Activated CD8-positive, alpha-beta memory T cell treated with anti-CD3 and anti-CD28 coated beads, Interleukin-2, amount 10 ng/mL, durations not matched to agents 7 days and 5 days (primary cell): ENCODE results near the gene CETP. TPM values are rescaled to one million over a fixed set of nuclear protein-coding genes. Genes with fewer than 3 reads are reported as not detected.

Experiments used
- ATAC-seq: fragments of 150-1000 bp; cut with Tn5 transposase; one replicate; pipeline ENCODE4 v1.10.0; 2021; ENCODE audit warnings: moderate library complexity
- CTCF ChIA-PET: fragments of 350-600 bp; sonication (Branson Sonifier 250); formaldehyde crosslinking; loops from one replicate; lab custom pipeline; 2021; ENCODE audit warnings: antibody characterized with exemption; lab: Charles Lee
- DNase-seq: peaks from one replicate; pipeline ENCODE4 v3.0.0-alpha.2; 2020
- H3K27ac Mint-ChIP-seq: one replicate; pipeline ENCODE4 v1.8.0; 2021; ENCODE audit warnings: mild to moderate bottlenecking, mixed read lengths
- H3K27me3 Mint-ChIP-seq: one replicate; pipeline ENCODE4 v1.8.0; 2021; ENCODE audit warnings: mixed read lengths
- H3K36me3 Mint-ChIP-seq: one replicate; pipeline ENCODE4 v1.8.0; 2021; ENCODE audit warnings: mild to moderate bottlenecking, mixed read lengths
- H3K4me1 Mint-ChIP-seq: one replicate; pipeline ENCODE4 v1.8.0; 2021; ENCODE audit warnings: mixed read lengths
- H3K4me3 Mint-ChIP-seq: one replicate; pipeline ENCODE4 v1.8.0; 2021; ENCODE audit warnings: mild to moderate bottlenecking, moderate library complexity, mixed read lengths
- H3K9me3 Mint-ChIP-seq: one replicate; pipeline ENCODE4 v1.8.0; 2022; ENCODE audit warnings: low read depth, mixed read lengths
- total RNA-seq, 2 experiments: library from RNA; stranded (reverse); gene quantifications; one replicate each; pipeline ENCODE4 v1.2.3, GENCODE V29; 2021

Gene CETP
- total RNA-seq, 2 experiments from 2014 or later = not detected

DNA sequence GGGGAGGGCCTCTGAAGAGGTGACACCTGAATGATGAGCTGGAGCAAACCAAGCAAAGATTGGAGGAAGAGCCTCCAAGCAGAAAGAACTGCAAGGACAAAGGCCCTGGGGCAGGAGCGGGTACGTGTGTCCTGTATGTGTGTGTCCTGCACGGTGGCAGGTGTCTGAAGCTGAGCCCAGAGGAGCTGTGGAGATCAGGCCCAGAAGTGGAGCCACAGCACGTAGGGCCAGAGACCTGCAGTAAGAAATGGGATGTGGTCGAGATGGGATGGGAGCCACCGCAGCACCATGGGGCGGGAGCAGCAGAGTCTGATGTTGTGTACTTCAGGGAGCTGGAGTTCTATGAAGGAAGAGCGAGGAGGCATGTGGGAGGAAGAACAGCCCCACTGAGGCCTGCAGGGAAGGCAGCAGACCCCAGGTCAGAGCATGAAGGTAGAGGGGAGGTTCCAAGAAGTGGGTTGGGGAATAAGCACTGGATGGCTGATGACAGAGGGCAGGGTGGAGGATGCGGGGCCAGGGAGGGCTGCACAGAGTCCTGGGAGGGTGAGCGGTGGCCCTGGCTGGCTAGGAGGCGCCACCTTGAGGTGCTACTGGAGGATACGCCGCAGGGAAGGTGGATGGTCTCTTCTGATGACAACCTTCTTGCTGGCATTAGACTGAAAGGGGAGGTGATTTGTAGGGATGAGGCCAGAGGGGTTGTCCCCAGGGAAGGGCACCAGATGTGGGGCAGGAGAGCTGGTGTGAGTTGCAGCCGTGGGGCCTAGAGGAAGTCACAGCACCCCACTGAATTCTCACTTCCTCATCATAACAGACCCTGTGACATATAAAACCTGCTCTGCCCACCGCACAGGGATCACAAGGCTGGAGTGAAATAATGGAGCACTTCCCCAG, 10.6 kb upstream of the CETP start:
- H3K9me3 Mint-ChIP-seq = no peaks in the 10 kb centered on the region
- peak; percentile 79 for DNase-seq
- H3K36me3 Mint-ChIP-seq = peaks cover 6% of the 10 kb centered on the region
- CTCF ChIA-PET = interaction anchor here (0.7 to 6.9 kb wide), 27 partner anchors 10 to 249 kb away, joined by 3 to 82 read pairs (median 4); partner anchors contain the start of genes HERPUD1 and SLC12A3
- peaks cover 24% of the 10 kb centered on the region for H3K4me1 Mint-ChIP-seq
- H3K27ac Mint-ChIP-seq = peak overlapping the region; percentile 51
- ATAC-seq = peak; percentile 89
- H3K4me3 Mint-ChIP-seq = no peak overlapping the region
- H3K27me3 Mint-ChIP-seq = peaks cover 3% of the 10 kb centered on the region

DNA sequence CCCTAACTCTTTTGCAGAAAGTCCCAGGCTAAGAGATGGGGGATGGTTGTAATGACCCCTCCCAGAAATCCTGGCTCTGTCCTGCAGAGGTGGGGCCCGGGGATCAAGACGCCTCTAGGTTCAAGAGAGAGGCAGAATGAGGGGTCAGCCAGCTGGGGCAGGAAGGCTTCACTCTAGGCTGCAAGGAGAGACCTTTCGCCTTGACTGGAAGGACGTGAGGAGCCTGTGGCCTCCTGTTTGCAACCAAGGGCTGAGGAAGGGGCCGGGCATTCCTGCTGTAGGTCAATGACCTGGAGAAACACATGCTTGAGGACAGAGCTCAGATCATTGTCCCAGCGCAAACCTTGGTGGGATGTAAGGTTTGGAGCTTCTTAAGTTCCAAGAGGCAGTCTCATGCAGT, 8.7 kb upstream of the CETP start:
- H3K27ac Mint-ChIP-seq = no peak overlapping the region
- peaks cover 19% of the 10 kb centered on the region for H3K4me1 Mint-ChIP-seq
- DNase-seq (no peak), ATAC-seq (no peak)
- CTCF ChIA-PET = interaction anchor here (1.2 to 6.9 kb wide), 5 partner anchors 8 to 161 kb away, joined by 6 to 82 read pairs (median 26); partner anchors contain the start of genes CETP and SLC12A3
- no peaks in the 10 kb centered on the region for H3K9me3 Mint-ChIP-seq
- H3K36me3 Mint-ChIP-seq = no peaks in the 10 kb centered on the region
- no peak overlapping the region for H3K4me3 Mint-ChIP-seq
- H3K27me3 Mint-ChIP-seq = peaks cover 3% of the 10 kb centered on the region

DNA sequence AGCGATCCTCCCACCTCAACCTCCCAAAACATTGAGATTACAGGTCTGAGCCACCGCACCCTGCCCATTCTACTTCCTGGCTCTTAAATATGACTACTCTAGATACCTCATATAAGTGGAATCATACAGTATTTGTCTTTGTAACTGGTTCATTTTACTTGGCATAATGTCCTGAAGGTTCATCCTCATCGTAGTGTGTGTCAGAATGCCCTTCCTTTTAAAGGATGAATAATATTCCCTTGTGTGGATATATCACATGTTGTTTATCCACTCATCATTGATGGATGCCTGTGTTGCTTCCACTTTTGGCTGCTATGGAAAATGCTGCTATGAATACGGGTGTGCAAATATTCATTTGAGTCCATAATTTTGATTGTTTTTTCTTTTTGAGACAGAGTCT, 5.7 kb upstream of the CETP start:
- Mint-ChIP-seq H3K27me3 (peaks cover 6% of the 10 kb centered on the region), H3K4me3 (no peak overlapping the region), H3K27ac (no peak overlapping the region), H3K36me3 (no peaks in the 10 kb centered on the region), H3K9me3 (no peaks in the 10 kb centered on the region), H3K4me1 (peaks cover 5% of the 10 kb centered on the region)
- DNase-seq (no peak), ATAC-seq (no peak)
- CTCF ChIA-PET = interaction anchor here (6.9 kb wide), 1 partner anchor 8 kb away, joined by 56 read pairs; no protein-coding TSS in a partner anchor

DNA sequence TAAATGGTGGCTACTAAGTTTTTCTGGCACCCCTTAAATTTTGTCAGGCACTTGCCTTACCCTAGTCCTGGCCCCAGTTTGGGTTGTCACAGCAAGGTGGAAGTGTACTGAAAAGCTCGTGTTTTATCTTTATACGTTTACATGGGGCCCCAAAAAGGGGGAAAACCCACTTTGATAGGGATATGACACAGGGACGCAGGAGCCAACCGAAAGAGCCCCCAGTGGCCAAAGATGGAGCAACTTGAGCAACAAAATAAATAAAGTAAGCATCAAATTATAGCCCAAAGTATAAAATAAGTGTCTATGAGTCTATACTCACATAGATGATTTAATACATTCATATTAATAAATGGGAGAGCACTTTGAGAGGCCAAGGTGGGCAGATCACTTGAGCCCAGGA, 5.0 kb upstream of the CETP start:
- no peak overlapping the region for H3K27ac Mint-ChIP-seq
- no peaks in the 10 kb centered on the region for H3K36me3 Mint-ChIP-seq
- ATAC-seq = no peak
- CTCF ChIA-PET = no interaction called here
- DNase-seq = no peak
- H3K27me3 Mint-ChIP-seq = peaks cover 6% of the 10 kb centered on the region
- H3K4me1 Mint-ChIP-seq = no peaks in the 10 kb centered on the region
- no peak overlapping the region for H3K4me3 Mint-ChIP-seq
- H3K9me3 Mint-ChIP-seq = no peaks in the 10 kb centered on the region

DNA sequence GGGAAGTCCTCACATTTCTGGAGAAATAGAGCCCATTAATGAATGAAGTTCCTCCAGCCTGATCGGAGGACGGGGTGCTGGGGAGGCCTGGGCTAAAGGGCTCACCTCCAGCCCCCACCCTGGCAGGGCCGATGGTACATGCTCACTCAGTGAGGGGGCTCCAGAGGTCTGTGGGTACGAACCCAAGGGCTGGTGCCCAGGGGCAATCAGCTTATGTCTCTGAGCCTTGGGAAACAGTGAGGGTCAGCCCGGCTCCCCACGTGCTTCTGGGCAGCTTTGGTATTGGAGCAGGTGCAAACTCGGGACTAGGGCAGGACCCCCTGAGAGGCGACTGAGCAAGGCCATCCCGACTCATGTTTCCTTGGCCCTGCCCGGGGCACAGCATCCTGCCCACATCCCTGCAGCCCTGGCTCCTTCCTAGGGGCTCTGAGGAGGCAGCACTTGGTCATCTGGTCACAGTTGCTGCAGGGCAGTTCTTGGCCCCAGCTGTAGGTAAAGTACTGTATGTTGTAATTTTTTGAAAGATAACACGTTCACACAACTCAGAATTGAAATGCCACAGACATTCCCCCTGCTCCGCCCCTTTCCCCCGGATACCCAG, 969 bp upstream of the CETP start:
- Mint-ChIP-seq H3K36me3 (no peaks in the 10 kb centered on the region), H3K4me1 (peaks cover 16% of the 10 kb centered on the region), H3K27me3 (peaks cover 3% of the 10 kb centered on the region), H3K4me3 (no peak overlapping the region), H3K27ac (no peak overlapping the region), H3K9me3 (no peaks in the 10 kb centered on the region)
- CTCF ChIA-PET = interaction anchor here (1.2 to 1.3 kb wide), 2 partner anchors 9 to 40 kb away, joined by 3 to 6 read pairs; no protein-coding TSS in a partner anchor
- ATAC-seq (no peak), DNase-seq (no peak)

DNA sequence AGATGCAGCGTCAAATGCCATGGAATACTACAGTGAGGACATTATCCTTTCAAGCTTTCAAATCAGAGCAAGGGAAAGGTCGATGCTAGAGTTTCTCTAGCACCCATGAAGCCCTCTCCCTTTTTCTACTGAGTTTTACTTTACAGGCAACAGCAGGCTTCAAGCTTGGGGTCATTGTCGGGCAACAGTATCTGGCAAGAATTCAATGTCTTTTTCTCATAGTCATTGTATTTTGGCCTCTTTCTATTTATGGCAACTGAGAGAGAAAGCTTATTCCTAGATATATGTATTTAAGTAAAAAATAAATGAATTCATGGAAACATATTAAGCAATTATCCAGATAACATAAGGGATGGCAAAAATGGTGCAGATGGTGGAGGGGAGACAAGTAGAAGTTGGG, 364 bp upstream of the CETP start:
- peaks cover 3% of the 10 kb centered on the region for H3K27me3 Mint-ChIP-seq
- CTCF ChIA-PET = interaction anchor here (1.3 to 1.4 kb wide), 2 partner anchors 9 to 10 kb away, joined by 4 to 6 read pairs; no protein-coding TSS in a partner anchor
- DNase-seq (no peak), ATAC-seq (no peak)
- peaks cover 21% of the 10 kb centered on the region for H3K4me1 Mint-ChIP-seq
- no peak overlapping the region for H3K27ac Mint-ChIP-seq
- no peaks in the 10 kb centered on the region for H3K9me3 Mint-ChIP-seq
- no peak overlapping the region for H3K4me3 Mint-ChIP-seq
- no peaks in the 10 kb centered on the region for H3K36me3 Mint-ChIP-seq

DNA sequence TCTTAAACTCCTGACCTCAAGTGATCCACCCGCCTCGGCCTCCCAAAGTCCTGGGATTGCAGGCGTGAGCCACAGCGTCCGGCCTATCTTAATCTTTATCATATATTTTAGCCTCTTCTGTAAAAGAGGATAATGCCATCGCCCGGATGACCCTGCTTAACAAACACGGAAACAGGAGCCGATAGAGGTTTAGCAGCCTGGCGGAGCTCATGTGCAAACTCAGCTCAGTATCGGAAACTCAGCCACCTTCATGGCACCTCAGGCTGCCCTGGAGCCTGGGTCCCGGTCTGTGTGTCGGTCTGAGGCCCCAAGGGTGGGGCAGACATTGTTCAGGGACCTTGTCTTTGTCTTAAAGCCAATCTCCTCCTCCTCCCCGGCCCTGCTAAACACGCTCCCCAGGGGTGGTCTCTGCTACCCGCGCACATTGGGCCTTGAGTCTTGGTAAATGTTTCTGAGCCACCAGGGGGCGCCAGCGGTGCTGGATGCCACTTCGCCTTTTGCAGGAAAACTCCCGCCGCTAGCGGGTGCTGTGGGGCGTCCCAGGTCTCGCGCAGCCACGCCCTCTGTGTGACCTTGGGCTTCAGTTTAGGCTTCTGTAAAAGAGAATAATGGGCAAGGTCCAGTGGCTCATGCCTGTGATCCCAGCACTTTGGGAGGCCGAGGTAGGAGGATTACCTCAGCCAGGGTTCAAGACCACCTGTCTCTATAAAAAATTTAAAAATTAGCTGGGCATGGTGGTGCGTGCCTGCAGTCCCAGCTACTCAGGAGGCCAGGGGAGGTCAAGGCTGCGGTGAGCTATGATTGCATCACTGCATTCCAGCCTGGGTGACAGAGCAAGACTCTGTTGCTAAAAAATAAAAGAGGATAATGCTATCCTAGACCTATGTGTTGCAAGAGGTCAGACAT, 2.7 kb downstream of the CETP start:
- CTCF ChIA-PET = interaction anchor here (0.6 to 5.7 kb wide), 64 partner anchors 8 to 475 kb away, joined by 3 to 75 read pairs (median 4); partner anchors contain the start of gene NLRC5
- peak; percentile 94 for ATAC-seq
- H3K9me3 Mint-ChIP-seq = no peaks in the 10 kb centered on the region
- H3K27me3 Mint-ChIP-seq = no peaks in the 10 kb centered on the region
- no peaks in the 10 kb centered on the region for H3K36me3 Mint-ChIP-seq
- H3K4me3 Mint-ChIP-seq = no peak overlapping the region
- H3K27ac Mint-ChIP-seq = peak overlapping the region; percentile 52
- H3K4me1 Mint-ChIP-seq = peaks cover 21% of the 10 kb centered on the region
- DNase-seq = peak; percentile 96

DNA sequence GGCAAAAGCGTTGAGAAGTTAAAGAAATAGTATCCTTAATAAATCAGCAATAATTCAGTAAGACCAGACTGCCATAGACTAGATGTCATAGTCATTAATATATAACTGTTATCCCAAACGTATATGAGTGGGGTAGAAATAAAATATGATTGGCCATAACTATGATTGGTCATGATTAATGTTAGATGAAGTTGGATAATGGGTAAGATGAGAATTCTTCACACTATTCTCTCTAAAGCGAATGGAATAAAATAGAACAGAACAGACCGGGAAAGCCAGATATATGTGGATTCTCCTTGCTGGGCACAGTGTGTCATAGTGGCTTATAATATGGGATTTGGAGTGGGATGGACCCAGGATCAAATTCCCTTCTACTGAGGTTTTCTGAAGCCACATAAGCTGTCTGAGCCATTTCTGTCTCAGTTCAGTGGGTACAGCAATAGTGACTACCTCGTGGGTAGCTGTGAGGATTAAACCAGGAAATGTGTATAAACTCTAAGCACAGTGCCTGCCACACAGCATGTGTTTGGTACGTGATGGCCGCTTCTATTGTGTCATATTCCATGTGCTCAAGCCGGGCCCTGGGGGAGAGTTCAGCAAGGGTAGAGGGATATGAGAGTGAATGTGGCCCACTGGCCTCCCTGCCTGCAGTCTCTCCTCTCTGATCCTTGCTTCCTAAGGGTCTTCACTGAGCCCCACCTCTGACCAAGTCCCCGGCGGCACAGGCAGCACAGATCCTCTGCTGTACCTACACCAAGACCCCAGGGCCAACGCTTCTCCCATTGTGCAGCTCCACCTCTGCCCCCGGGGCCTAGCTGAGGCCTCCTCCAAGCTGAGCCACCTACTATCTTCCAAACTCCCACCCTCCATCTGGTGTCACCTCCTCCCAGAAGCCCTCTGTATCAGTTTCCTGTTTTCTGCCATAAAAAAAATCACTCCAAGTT, 3.7 kb downstream of the CETP start:
- CTCF ChIA-PET = interaction anchor here (0.6 to 5.7 kb wide), 37 partner anchors 7 to 474 kb away, joined by 3 to 75 read pairs (median 5); partner anchors contain the start of genes CPNE2 and NLRC5
- Mint-ChIP-seq H3K4me3 (no peak overlapping the region), H3K9me3 (no peaks in the 10 kb centered on the region), H3K36me3 (no peaks in the 10 kb centered on the region), H3K27me3 (no peaks in the 10 kb centered on the region), H3K27ac (peak overlapping the region; percentile 63), H3K4me1 (peaks cover 21% of the 10 kb centered on the region)
- no peak for DNase-seq
- no peak for ATAC-seq

DNA sequence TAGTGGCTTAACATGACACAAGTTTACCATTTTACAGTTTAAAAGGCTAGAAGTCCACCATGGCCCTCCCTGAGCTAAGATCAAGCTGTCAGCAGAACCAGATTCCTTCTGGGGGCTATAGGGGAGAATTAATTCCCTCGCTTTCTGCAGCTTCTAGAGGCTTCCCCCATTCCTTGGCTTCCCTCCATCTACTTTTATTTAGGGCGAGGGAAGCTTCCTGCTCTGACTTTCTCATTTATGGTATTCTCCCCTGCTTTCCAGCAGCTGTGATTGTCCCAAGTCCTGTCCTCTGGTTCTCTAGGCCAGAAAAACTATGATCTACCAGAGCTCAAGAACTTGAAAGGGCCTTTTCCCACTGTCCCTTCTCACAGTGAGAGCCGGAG, 4.3 kb downstream of the CETP start:
- no peaks in the 10 kb centered on the region for H3K9me3 Mint-ChIP-seq
- peak overlapping the region; percentile 63 for H3K27ac Mint-ChIP-seq
- CTCF ChIA-PET = interaction anchor here (0.7 to 5.7 kb wide), 18 partner anchors 10 to 473 kb away, joined by 3 to 75 read pairs (median 9); partner anchors contain the start of genes CPNE2 and NLRC5

DNA sequence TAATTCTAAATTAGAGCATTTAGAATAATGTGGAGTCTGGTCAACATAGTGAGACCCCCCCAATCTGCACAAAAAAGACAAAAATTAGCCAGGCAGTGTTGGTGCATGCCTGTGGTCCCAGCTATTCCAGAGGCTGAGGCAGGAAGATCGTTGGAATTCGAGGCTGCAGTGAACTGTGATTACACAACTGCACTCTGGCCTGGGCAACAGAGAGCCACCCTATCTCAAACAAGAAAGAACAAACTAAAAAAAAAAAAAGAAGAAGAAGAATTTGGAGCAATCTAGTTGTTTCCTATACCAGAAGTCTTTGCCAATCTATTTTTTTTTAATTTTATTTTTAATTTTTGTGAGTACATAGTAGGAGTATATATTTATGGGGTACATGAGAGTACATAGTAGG, 6.0 kb downstream of the CETP start:
- no peaks in the 10 kb centered on the region for H3K9me3 Mint-ChIP-seq
- DNase-seq (no peak), ATAC-seq (no peak)
- H3K4me3 Mint-ChIP-seq = no peak overlapping the region
- no peaks in the 10 kb centered on the region for H3K27me3 Mint-ChIP-seq
- H3K27ac Mint-ChIP-seq = no peak overlapping the region
- H3K4me1 Mint-ChIP-seq = peaks cover 21% of the 10 kb centered on the region
- CTCF ChIA-PET = interaction anchor here (3.1 to 5.7 kb wide), 5 partner anchors 9 to 82 kb away, joined by 13 to 75 read pairs (median 59); partner anchors contain the start of gene NLRC5
- H3K36me3 Mint-ChIP-seq = no peaks in the 10 kb centered on the region

More for the DNA sequence above, 4.3 kb downstream of the CETP start:
- no peaks in the 10 kb centered on the region for H3K27me3 Mint-ChIP-seq
- no peak for ATAC-seq
- no peak for DNase-seq
- H3K36me3 Mint-ChIP-seq = no peaks in the 10 kb centered on the region
- peaks cover 21% of the 10 kb centered on the region for H3K4me1 Mint-ChIP-seq
- no peak overlapping the region for H3K4me3 Mint-ChIP-seq

DNA sequence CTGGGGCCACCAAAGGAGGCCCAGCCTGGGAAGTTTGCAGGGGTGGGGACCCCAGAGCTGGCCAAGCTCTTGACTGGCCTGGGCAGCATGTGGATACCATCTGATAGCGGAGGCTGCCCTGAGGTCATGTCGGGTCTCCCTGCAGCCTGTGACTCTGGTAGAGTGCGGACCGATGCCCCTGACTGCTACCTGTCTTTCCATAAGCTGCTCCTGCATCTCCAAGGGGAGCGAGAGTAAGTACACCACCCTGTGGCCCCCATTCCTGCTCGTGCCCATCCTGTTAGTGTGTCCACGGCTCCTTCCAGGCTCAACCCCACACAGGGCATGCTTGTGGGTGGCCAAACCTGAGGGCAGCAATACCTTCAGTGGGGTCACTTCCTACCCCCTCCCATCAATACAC, 8.0 kb downstream of the CETP start:
- Mint-ChIP-seq H3K36me3 (no peaks in the 10 kb centered on the region), H3K27me3 (no peaks in the 10 kb centered on the region), H3K4me1 (peaks cover 18% of the 10 kb centered on the region), H3K27ac (no peak overlapping the region), H3K4me3 (no peak overlapping the region), H3K9me3 (no peaks in the 10 kb centered on the region)
- DNase-seq = no peak
- CTCF ChIA-PET = interaction anchor here (1.0 to 2.1 kb wide), 5 partner anchors 11 to 119 kb away, joined by 3 to 7 read pairs (median 5); no protein-coding TSS in a partner anchor
- no peak for ATAC-seq
